ENCODE measurements around the gene AKTIP. TPM values are rescaled to one million over a fixed set of nuclear protein-coding genes. Genes with fewer than 3 reads are reported as not detected.

AKTIP gene
- total RNA-seq, 1 donor from 2014 or later, result 23.2 TPM

GRCh38 chr16:53480394-53480793 is 22.6 kb downstream of the AKTIP start:
- DNase-seq (ENCODE audit: low read depth, low spot score), result no peak

- DNase-seq (ENCODE audit: low read depth, low spot score), result no peak
Measured at GRCh38 chr16:53478965-53479364, 24.0 kb downstream of the AKTIP start.

GRCh38 chr16:53476867-53477266 is 26.1 kb downstream of the AKTIP start:
- no peak for DNase-seq (ENCODE audit: low read depth, low spot score)

- DNase-seq (ENCODE audit: low read depth, low spot score), result peak; percentile 58
Measured at GRCh38 chr16:53465606-53466280, 37.3 kb downstream of the AKTIP start.

GRCh38 chr16:53458635-53459034 is 44.4 kb downstream of the AKTIP start:
- no peak for DNase-seq (ENCODE audit: low read depth, low spot score)

GRCh38 chr16:53457670-53458069 is 45.3 kb downstream of the AKTIP start:
- DNase-seq (ENCODE audit: low read depth, low spot score), result no peak

- no peak for DNase-seq (ENCODE audit: low read depth, low spot score)
Measured at GRCh38 chr16:53456625-53457024, 46.4 kb downstream of the AKTIP start.

GRCh38 chr16:53453928-53454327 is 49.1 kb downstream of the AKTIP start:
- no peak for DNase-seq (ENCODE audit: low read depth, low spot score)

- no peak for DNase-seq (ENCODE audit: low read depth, low spot score)
Measured at GRCh38 chr16:53449816-53450517, 53.0 kb downstream of the AKTIP start.

- DNase-seq (ENCODE audit: low read depth, low spot score), result no peak
Measured at GRCh38 chr16:53446090-53446489, 56.9 kb downstream of the AKTIP start.

GRCh38 chr16:53445534-53445933 is 57.5 kb downstream of the AKTIP start:
- DNase-seq (ENCODE audit: low read depth, low spot score), result no peak

Other genes with a start within 250 kb of the AKTIP start
- 30.0 and 36.1 TPM in 2 replicates for gene RBL2, start 68.7 kb downstream of the AKTIP start, total RNA-seq
- gene RPGRIP1L, start 200.7 kb upstream of the AKTIP start, total RNA-seq, result 8.4 and 10.8 TPM in 2 replicates
- 57.4 and 86.4 TPM in 2 replicates for gene FTO, start 200.9 kb upstream of the AKTIP start, total RNA-seq

Data from pulmonary artery endothelial cell (primary cell).